WTC11 (cell line): ENCODE data around the gene LMAN2. TPM values are rescaled to one million over a fixed set of nuclear protein-coding genes. Genes with fewer than 3 reads are reported as not detected.

ENCODE experiments used
- RELA ChIP-seq: sonication (generic); formaldehyde crosslinking; IDR thresholded peaks from 2 replicates; pipeline ENCODE4 v1.8.1; 2022; ENCODE audit warnings: missing genetic modification reagents, mild to moderate bottlenecking, borderline replicate concordance
- TP53 ChIP-seq: sonication (generic); formaldehyde crosslinking; IDR thresholded peaks from 2 replicates; pipeline ENCODE4 v1.8.1; 2023; ENCODE audit warnings: mild to moderate bottlenecking, missing genetic modification reagents
- total RNA-seq: library from RNA; stranded (reverse); gene quantifications from 3 replicates; pipeline ENCODE4 v1.2.3, GENCODE V29; 2021
- TF ChIP-seq, protein P1 (sequence below): sonication (generic); formaldehyde crosslinking; IDR thresholded peaks from 2 replicates; pipeline ENCODE4 v1.8.1; 2022; ENCODE audit warnings: mild to moderate bottlenecking, missing genetic modification reagents, moderate library complexity, borderline replicate concordance

The LMAN2 gene
- total RNA-seq, 1 experiment from 2014 or later: 162 TPM

DNA sequence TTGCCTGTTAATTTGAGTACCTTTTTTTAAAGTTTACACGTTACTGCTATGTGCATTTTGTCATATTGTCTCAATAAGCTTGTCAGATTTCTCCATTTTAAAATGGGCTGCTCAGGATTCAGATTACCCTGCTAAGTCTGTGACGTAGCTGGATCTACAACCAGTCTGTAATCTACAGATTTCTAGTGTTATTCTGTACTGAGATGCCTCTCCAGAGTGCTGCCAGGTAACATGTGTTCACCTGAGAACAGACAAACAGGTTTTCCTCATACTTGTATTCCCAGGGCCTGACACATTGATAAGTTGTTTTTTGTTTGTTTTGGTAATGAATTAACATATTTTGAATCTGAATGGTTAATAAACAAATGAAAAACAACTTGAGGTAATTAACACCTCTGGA is 63.3 kb downstream of the LMAN2 start (continued):
- no peak for TF ChIP-seq RELA (CRISPR knock-in tag)
- TF ChIP-seq, protein P1, sequence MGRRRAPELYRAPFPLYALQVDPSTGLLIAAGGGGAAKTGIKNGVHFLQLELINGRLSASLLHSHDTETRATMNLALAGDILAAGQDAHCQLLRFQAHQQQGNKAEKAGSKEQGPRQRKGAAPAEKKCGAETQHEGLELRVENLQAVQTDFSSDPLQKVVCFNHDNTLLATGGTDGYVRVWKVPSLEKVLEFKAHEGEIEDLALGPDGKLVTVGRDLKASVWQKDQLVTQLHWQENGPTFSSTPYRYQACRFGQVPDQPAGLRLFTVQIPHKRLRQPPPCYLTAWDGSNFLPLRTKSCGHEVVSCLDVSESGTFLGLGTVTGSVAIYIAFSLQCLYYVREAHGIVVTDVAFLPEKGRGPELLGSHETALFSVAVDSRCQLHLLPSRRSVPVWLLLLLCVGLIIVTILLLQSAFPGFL: no peak
- TF ChIP-seq TP53 (CRISPR knock-in tag): no peak

Other genes with a start within 250 kb of the LMAN2 start
- gene NSD1, start 217.9 kb downstream of the LMAN2 start, total RNA-seq: 144 to 153 TPM (median 148 TPM) in 3 replicates
- 37.0 to 40.2 TPM (median 38.0 TPM) in 3 replicates for gene RAB24, start 47.9 kb downstream of the LMAN2 start, total RNA-seq
- gene PRELID1, start 47.9 kb downstream of the LMAN2 start, total RNA-seq: 235 to 273 TPM (median 245 TPM) in 3 replicates
- 16.9 to 25.7 TPM (median 18.8 TPM) in 3 replicates for gene MXD3, start 39.8 kb downstream of the LMAN2 start, total RNA-seq
- gene RGS14, start 6.3 kb upstream of the LMAN2 start, total RNA-seq: 60.4 to 74.6 TPM (median 64.6 TPM) in 3 replicates
- gene SLC34A1, start 32.8 kb upstream of the LMAN2 start, total RNA-seq: not detected in 3 replicates
- gene PFN3, start 49.0 kb upstream of the LMAN2 start, total RNA-seq: 0.48 TPM in 1 of 3 replicates, not detected in the others
- gene F12, start 57.9 kb upstream of the LMAN2 start, total RNA-seq: 10.0 to 12.8 TPM (median 12.1 TPM) in 3 replicates
- 60.7 to 69.2 TPM (median 61.7 TPM) in 3 replicates for gene GRK6, start 75.0 kb upstream of the LMAN2 start, total RNA-seq
- gene PRR7, start 95.1 kb upstream of the LMAN2 start, total RNA-seq: 13.1 to 14.7 TPM (median 14.6 TPM) in 3 replicates
- gene DBN1, start 122.0 kb upstream of the LMAN2 start, total RNA-seq: 267 to 288 TPM (median 269 TPM) in 3 replicates
- gene PDLIM7, start 145.9 kb upstream of the LMAN2 start, total RNA-seq: 124 to 142 TPM (median 139 TPM) in 3 replicates
- gene DOK3, start 158.2 kb upstream of the LMAN2 start, total RNA-seq: 9.0 to 9.9 TPM (median 9.0 TPM) in 3 replicates
- gene DDX41, start 165.3 kb upstream of the LMAN2 start, total RNA-seq: 136 to 156 TPM (median 137 TPM) in 3 replicates
- gene FAM193B, start 202.9 kb upstream of the LMAN2 start, total RNA-seq: 95.1 to 101 TPM (median 95.6 TPM) in 3 replicates
- 164 to 172 TPM (median 170 TPM) in 3 replicates for gene TMED9, start 240.5 kb upstream of the LMAN2 start, total RNA-seq
- gene B4GALT7, start 248.5 kb upstream of the LMAN2 start, total RNA-seq: 20.3 to 22.5 TPM (median 21.7 TPM) in 3 replicates